ENCODE measurements around the gene ZNF775. TPM values are rescaled to one million over a fixed set of nuclear protein-coding genes. Genes with fewer than 3 reads are reported as not detected.

ZNF775 gene
- total RNA-seq, 1 donor from 2014 or later = 8.0 TPM

GRCh38 chr7:150396851-150397260, 17.7 kb downstream of the ZNF775 start:
- H3K4me3 Mint-ChIP-seq = no peak overlapping the region
- H3K27me3 Mint-ChIP-seq = no peaks in the 10 kb centered on the region
- ChIA-PET CTCF (interaction anchor here (0.6 kb wide), 1 partner anchor 42 kb away, joined by 3 read pairs; no protein-coding TSS in a partner anchor), POLR2A (no interaction called here)
- H3K4me1 Mint-ChIP-seq = peaks cover 16% of the 10 kb centered on the region
- no peak for DNase-seq
- intact Hi-C loops (cut with micrococcal nuclease) = no loop called here
- peaks cover 22% of the 10 kb centered on the region for H3K36me3 Mint-ChIP-seq (ENCODE audit: low read depth)
- TF ChIP-seq, protein P1, sequence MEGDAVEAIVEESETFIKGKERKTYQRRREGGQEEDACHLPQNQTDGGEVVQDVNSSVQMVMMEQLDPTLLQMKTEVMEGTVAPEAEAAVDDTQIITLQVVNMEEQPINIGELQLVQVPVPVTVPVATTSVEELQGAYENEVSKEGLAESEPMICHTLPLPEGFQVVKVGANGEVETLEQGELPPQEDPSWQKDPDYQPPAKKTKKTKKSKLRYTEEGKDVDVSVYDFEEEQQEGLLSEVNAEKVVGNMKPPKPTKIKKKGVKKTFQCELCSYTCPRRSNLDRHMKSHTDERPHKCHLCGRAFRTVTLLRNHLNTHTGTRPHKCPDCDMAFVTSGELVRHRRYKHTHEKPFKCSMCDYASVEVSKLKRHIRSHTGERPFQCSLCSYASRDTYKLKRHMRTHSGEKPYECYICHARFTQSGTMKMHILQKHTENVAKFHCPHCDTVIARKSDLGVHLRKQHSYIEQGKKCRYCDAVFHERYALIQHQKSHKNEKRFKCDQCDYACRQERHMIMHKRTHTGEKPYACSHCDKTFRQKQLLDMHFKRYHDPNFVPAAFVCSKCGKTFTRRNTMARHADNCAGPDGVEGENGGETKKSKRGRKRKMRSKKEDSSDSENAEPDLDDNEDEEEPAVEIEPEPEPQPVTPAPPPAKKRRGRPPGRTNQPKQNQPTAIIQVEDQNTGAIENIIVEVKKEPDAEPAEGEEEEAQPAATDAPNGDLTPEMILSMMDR (IDR thresholded peaks at IDR 0.05) = no peak
- ATAC-seq (ENCODE audit: low read depth) = no peak
- no peaks in the 10 kb centered on the region for H3K9me3 Mint-ChIP-seq
- no peak overlapping the region for H3K27ac Mint-ChIP-seq

DNA sequence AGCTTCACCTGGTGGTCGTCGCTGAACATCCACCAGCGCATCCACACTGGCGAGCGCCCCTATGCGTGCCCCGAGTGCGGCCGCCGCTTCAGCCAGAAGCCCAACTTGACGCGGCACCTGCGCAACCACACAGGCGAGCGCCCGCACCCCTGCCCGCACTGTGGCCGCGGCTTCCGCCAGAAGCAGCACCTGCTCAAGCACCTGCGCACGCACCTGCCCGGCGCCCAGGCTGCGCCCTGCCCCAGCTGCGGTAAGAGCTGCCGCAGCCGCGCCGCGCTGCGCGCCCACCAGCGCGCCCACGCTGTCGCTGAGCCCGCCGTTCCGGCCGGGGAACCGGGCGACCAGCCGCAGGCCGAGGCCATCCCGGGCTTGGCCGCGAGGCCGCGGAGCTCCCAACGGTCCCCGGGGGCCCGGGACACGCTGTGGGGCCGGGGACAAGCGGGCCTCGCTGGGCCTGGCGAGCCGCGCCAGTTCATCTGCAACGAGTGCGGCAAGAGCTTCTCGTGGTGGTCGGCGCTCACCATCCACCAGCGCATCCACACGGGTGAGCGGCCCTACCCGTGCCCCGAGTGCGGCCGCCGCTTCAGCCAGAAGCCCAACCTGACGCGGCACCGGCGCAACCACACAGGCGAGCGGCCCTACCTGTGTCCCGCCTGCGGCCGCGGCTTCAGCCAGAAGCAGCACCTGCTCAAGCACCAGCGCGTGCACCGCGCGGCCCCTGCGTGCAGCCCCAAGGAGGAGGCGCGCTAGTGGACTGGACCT, 18.4 kb downstream of the ZNF775 start:
- CTCF ChIA-PET = interaction anchor here (0.6 kb wide), 1 partner anchor 42 kb away, joined by 3 read pairs; no protein-coding TSS in a partner anchor
- DNase-seq (no peak), ATAC-seq (ENCODE audit: low read depth) (no peak)
- intact Hi-C loops (cut with micrococcal nuclease) = no loop called here
- Mint-ChIP-seq H3K4me3 (no peak overlapping the region), H3K36me3 (ENCODE audit: low read depth) (peaks cover 22% of the 10 kb centered on the region), H3K9me3 (no peaks in the 10 kb centered on the region), H3K27me3 (no peaks in the 10 kb centered on the region), H3K4me1 (peaks cover 18% of the 10 kb centered on the region), H3K27ac (no peak overlapping the region)
- POLR2A ChIA-PET = no interaction called here
- TF ChIP-seq, protein P1 (IDR thresholded peaks at IDR 0.05) = no peak

GRCh38 chr7:150398108-150398964, 19.2 kb downstream of the ZNF775 start:
- no peak overlapping the region for H3K4me3 Mint-ChIP-seq
- POLR2A ChIA-PET = interaction anchor here (0.7 kb wide), 1 partner anchor 17 kb away, joined by 3 read pairs; no protein-coding TSS in a partner anchor

GRCh38 chr7:150398965-150399320, 19.8 kb downstream of the ZNF775 start:
- no peak for ATAC-seq (ENCODE audit: low read depth)
- POLR2A ChIA-PET = interaction anchor here (0.7 kb wide), 1 partner anchor 18 kb away, joined by 3 read pairs; no protein-coding TSS in a partner anchor
- intact Hi-C loops (cut with micrococcal nuclease) = no loop called here
- TF ChIP-seq, protein P1 (IDR thresholded peaks at IDR 0.05) = no peak
- peaks cover 22% of the 10 kb centered on the region for H3K36me3 Mint-ChIP-seq (ENCODE audit: low read depth)
- H3K4me1 Mint-ChIP-seq = peaks cover 29% of the 10 kb centered on the region
- no peak overlapping the region for H3K4me3 Mint-ChIP-seq
- no peak for DNase-seq
- no peak overlapping the region for H3K27ac Mint-ChIP-seq
- H3K9me3 Mint-ChIP-seq = no peaks in the 10 kb centered on the region
- H3K27me3 Mint-ChIP-seq = no peaks in the 10 kb centered on the region
- CTCF ChIA-PET = no interaction called here

More at GRCh38 chr7:150398108-150398964, 19.2 kb downstream of the ZNF775 start:
- no peak overlapping the region for H3K27ac Mint-ChIP-seq
- TF ChIP-seq, protein P1 (IDR thresholded peaks at IDR 0.05) = no peak
- DNase-seq = no peak
- peaks cover 23% of the 10 kb centered on the region for H3K4me1 Mint-ChIP-seq
- no peaks in the 10 kb centered on the region for H3K9me3 Mint-ChIP-seq
- H3K36me3 Mint-ChIP-seq (ENCODE audit: low read depth) = peaks cover 22% of the 10 kb centered on the region
- ATAC-seq (ENCODE audit: low read depth) = no peak
- H3K27me3 Mint-ChIP-seq = no peaks in the 10 kb centered on the region
- CTCF ChIA-PET = no interaction called here
- intact Hi-C loops (cut with micrococcal nuclease) = no loop called here

Measured in activated B cell treated with CpG ODN at 0.5 μM for 24 hours (primary cell).